ENCODE data around the gene HSFX4. TPM values are rescaled to one million over a fixed set of nuclear protein-coding genes. Genes with fewer than 3 reads are reported as not detected.

Gene HSFX4
- polyA plus RNA-seq, 2 of the 4 experiments (the other 2 are of a cell fraction) = not detected

GRCh38 chrX:149938881-149939654 is 9.7 kb downstream of the HSFX4 start (continued):
- TF ChIP-seq POLR2AphosphoS2 (conservative IDR thresholded peaks at IDR 0.05; ENCODE audit: low read length) (no peak), RFX5 (IDR thresholded peaks at IDR 0.05) (no peak), FOSL2 (IDR thresholded peaks at IDR 0.05) (no peak), FOSL2 (CRISPR knock-in tag; IDR thresholded peaks at IDR 0.05) (no peak), CEBPB (IDR thresholded peaks at IDR 0.05) (no peak), HDAC2 (IDR thresholded peaks at IDR 0.05) (no peak), HES2 (IDR thresholded peaks at IDR 0.05) (no peak), SREBF2 (IDR thresholded peaks at IDR 0.05) (no peak), JUN (IDR thresholded peaks at IDR 0.05) (no peak; a peak in 1 of 5 replicates), NPAS2 (CRISPR knock-in tag; IDR thresholded peaks at IDR 0.05; ENCODE audit: borderline replicate concordance) (no peak)

DNA sequence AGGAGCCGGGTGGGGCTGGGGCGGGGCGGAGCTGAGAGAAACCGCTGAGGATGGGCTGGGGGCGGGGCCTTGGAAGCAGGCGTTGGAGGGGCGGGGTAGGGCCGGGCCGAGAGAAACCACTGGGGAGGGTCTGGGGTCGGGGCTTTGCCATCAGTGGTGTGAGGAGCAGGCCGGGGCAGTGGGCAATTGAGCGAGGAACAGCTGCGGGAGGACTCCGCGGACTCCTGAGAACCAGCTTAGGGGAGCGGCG is 10.2 kb downstream of the HSFX4 start:
- TF ChIP-seq CHD4 (IDR thresholded peaks at IDR 0.05; ENCODE audit: borderline replicate concordance) (no peak), TFCP2L1 (CRISPR knock-in tag; IDR thresholded peaks at IDR 0.05) (0 out of 2 replicates have a peak, but pooled peaks have one; percentile 36), PBX3 (IDR thresholded peaks at IDR 0.05) (peak; percentile 16; the same call in 1 of the 2 replicates), EP300 (IDR thresholded peaks at IDR 0.05) (no peak), PHF8 (IDR thresholded peaks at IDR 0.05; ENCODE audit: borderline replicate concordance, low read depth) (peak; percentile 41; the same call in 1 of the 2 replicates), KDM5A (IDR thresholded peaks at IDR 0.05) (no peak), MYC (IDR thresholded peaks at IDR 0.05; ENCODE audit: borderline replicate concordance, low read length) (no peak), GATA3 (IDR thresholded peaks at IDR 0.05; ENCODE audit: borderline replicate concordance) (no peak), ZNF302 (CRISPR knock-in tag; IDR thresholded peaks at IDR 0.05) (no peak), HDAC2 (IDR thresholded peaks at IDR 0.05) (no peak), SREBF2 (IDR thresholded peaks at IDR 0.05) (no peak), NR3C1 (IDR thresholded peaks at IDR 0.05) (no peak), JUN (IDR thresholded peaks at IDR 0.05) (peak in 1 of 2 experiments; percentile 71; a peak in 2 of 5 replicates)
- TF ChIP-seq, protein P1, sequence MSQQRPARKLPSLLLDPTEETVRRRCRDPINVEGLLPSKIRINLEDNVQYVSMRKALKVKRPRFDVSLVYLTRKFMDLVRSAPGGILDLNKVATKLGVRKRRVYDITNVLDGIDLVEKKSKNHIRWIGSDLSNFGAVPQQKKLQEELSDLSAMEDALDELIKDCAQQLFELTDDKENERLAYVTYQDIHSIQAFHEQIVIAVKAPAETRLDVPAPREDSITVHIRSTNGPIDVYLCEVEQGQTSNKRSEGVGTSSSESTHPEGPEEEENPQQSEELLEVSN (IDR thresholded peaks at IDR 0.05; ENCODE audit: borderline replicate concordance, low read depth) = no peak
- ATAC-seq (peak; percentile 22 to 66), DNase-seq (ENCODE audit: low read depth in 1 of 2, low spot score in 1 of 2) (no peak), FAIRE-seq (no peak)
- peak overlapping the region; percentile 68 for H3K4me2 ChIP-seq
- H3K4me3 ChIP-seq = peak overlapping the region; percentile 57
- CTCF ChIA-PET = interaction anchor here (0.6 to 1.7 kb wide), 4 partner anchors 20 to 1296 kb away, joined by 3 to 4 read pairs (median 3); no protein-coding TSS in a partner anchor
- WGBS (ENCODE audit: missing lambda C conversion rate) = 0% methylated on average over 1 of the region's 17 CpGs
- H3K27ac ChIP-seq = peak overlapping the region; percentile 91 to 98
- peaks cover 4% of the 10 kb centered on the region; the same call in 1 of the 3 replicates for H3K4me1 ChIP-seq
- no peaks in the 10 kb centered on the region for H3K9me3 ChIP-seq
- POLR2A ChIA-PET = interaction anchor here (0.6 to 3.0 kb wide), 13 partner anchors 10 to 910 kb away, joined by 3 to 35 read pairs (median 4); partner anchors contain the start of genes EOLA1, MAMLD1, MTM1 and MTMR1

- WGBS (ENCODE audit: missing lambda C conversion rate) = 2% methylated on average over 21 of the region's 27 CpGs
- Histone ChIP-seq H3K4me3 (peak overlapping the region; percentile 57), H3K27ac (peak overlapping the region; percentile 91 to 98), H3K4me1 (peaks cover 4% of the 10 kb centered on the region; the same call in 1 of the 3 replicates), H3K4me2 (peak overlapping the region; percentile 68), H3K9me3 (no peaks in the 10 kb centered on the region)
- CTCF ChIA-PET = interaction anchor here (0.6 to 1.7 kb wide), 10 partner anchors 10 to 1295 kb away, joined by 3 to 7 read pairs (median 3); no protein-coding TSS in a partner anchor
- DNase-seq (ENCODE audit: low read depth in 1 of 2, low spot score in 1 of 2) (peak; percentile 62 to 98), ATAC-seq (peak; percentile 74 to 85), FAIRE-seq (peak; percentile 99)
- POLR2A ChIA-PET = interaction anchor here (0.6 to 3.0 kb wide), 10 partner anchors 10 to 910 kb away, joined by 3 to 35 read pairs (median 4); partner anchors contain the start of genes EOLA1, MAMLD1, MTM1 and MTMR1
- TF ChIP-seq USF2 (IDR thresholded peaks at IDR 0.05) = no peak
- TF ChIP-seq POLR2A (IDR thresholded peaks at IDR 0.05; ENCODE audit: low read length) = no peak
- peak; percentile 48; the same call in 1 of the 2 replicates for TF ChIP-seq KDM5A (IDR thresholded peaks at IDR 0.05)
- peak; percentile 48 for TF ChIP-seq PBX3 (IDR thresholded peaks at IDR 0.05)
- peak; percentile 72; the same call in 1 of the 2 replicates for TF ChIP-seq MAZ (IDR thresholded peaks at IDR 0.05; ENCODE audit: borderline replicate concordance, low read depth, low read length)
- TF ChIP-seq RCOR1 (IDR thresholded peaks at IDR 0.05; ENCODE audit: low read depth, low read length) = no peak
- TF ChIP-seq JUN (IDR thresholded peaks at IDR 0.05) = peak in 1 of 2 experiments; percentile 27; a peak in 1 of 5 replicates
Measured at GRCh38 chrX:149939905-149940673, 10.7 kb downstream of the HSFX4 start.
